Effector memory CD8-positive, alpha-beta T cell (primary cell): ENCODE results near the gene PEX10.

Source experiments
- ATAC-seq: fragments of 150-1000 bp; cut with Tn5 transposase; replicated peaks from 2 replicates; pipeline ENCODE4 v1.10.0; 2021; ENCODE audit warnings: mild to moderate bottlenecking, moderate library complexity
- DNase-seq, 3 experiments: peaks; one replicate each; pipeline ENCODE4 v3.0.0; 2021
- H3K27ac Mint-ChIP-seq, 2 donors: one replicate each; pipeline ENCODE4 v1.8.0; 2022; ENCODE audit warnings: mild to moderate bottlenecking in 2 of 2, mixed read lengths in 2 of 2, moderate library complexity in 2 of 2
- H3K27me3 Mint-ChIP-seq, 2 donors: one replicate each; pipeline ENCODE4 v1.8.0; 2022; ENCODE audit warnings: mixed read lengths in 2 of 2
- H3K36me3 Mint-ChIP-seq: one replicate; pipeline ENCODE4 v1.8.0; 2022; ENCODE audit warnings: mild to moderate bottlenecking, moderate library complexity, mixed read lengths; ENCODE audit not compliant: insufficient read depth
- H3K4me1 Mint-ChIP-seq, 2 donors: one replicate each; pipeline ENCODE4 v1.8.0; 2022; ENCODE audit warnings: low read depth in 2 of 2, mixed read lengths in 2 of 2
- H3K4me3 Mint-ChIP-seq, 2 donors: one replicate each; pipeline ENCODE4 v1.8.0; 2022; ENCODE audit warnings: mild to moderate bottlenecking in 2 of 2, mixed read lengths in 2 of 2, moderate library complexity in 2 of 2
- H3K9me3 Mint-ChIP-seq, 2 donors: one replicate each; pipeline ENCODE4 v1.8.0; 2022; ENCODE audit warnings: mixed read lengths in 2 of 2

The PEX10 gene

DNA sequence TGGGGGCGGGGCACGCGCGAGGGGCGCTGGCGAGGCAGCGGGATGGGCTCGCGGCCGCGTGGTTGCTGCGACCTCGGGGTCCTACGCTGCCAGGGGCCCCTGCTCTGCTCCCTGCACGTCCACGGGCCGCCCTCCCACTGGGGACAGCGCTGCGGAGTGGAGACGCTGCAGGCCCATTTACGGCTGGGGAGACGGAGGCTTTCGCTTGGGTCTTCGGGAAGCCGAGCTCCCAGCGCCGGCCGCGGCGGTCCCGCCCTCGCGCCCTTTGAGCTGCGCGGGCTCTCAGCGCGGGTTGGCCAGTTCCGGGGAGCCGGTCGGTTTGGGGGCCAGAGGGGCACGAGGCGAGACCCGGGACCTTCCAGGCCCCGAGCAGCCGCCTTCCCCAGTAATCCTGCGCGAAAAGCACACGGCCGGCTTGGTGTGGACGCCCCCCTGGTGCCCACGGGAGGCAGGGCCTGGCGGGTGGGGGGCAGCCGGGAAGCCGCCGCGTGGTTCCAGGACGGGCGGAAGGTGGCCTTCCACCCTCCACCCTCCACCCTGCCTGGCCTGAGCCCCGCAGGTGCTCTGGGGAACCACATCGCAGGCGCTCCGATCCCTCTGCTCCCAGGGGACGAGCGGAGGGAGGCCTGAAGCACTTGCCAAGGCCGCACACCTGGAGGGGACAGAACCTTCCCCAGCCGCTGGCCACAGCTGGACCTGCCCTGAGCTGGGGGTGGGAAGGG is 570 bp upstream of the PEX10 start:
- Mint-ChIP-seq H3K4me1 (peaks cover 30 to 33% of the 10 kb centered on the region in 2 donors), H3K9me3 (no peaks in the 10 kb centered on the region), H3K27ac (peak overlapping the region in 1 of 2 donors; percentile 88), H3K4me3 (peak overlapping the region; percentile 94 to 96), H3K27me3 (no peaks in the 10 kb centered on the region), H3K36me3 (peaks cover 18% of the 10 kb centered on the region)
- ATAC-seq (peak; percentile 34), DNase-seq (no peak)

DNA sequence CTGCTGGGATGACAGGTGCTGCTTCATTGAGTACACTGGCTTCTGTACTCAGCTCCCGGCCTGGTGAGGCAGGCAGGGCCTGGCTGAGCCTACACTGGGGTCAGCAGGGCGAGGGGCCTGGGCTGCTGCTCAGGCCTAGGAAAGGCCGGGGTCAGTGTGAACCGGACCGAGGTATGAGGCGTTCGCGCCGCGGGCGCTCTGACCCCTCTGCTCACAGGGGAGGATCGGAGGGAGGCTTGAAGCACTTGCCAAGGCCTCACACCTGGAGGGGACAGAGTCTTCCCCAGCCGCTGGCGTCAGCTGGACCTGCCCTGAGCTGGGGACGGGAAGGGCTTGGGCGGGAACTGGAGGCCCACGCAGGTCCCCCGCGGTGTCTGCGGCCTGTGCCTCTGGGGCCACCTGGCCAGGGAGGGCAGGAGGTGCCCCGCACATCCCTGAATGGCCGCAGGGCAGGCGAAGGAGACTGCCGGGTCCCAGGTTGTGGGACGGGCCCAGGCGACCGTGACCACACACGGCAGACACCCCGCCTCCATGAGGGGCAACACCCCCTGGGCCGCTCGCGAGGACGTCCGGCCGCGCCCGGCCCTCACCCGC is 466 bp downstream of the PEX10 start:
- Mint-ChIP-seq H3K4me1 (peaks cover 25 to 33% of the 10 kb centered on the region in 2 donors), H3K36me3 (peaks cover 17% of the 10 kb centered on the region), H3K27me3 (no peaks in the 10 kb centered on the region), H3K4me3 (peak overlapping the region; percentile 84 to 94), H3K9me3 (no peaks in the 10 kb centered on the region), H3K27ac (peak overlapping the region in 1 of 2 donors; percentile 88)
- DNase-seq (no peak), ATAC-seq (peak; percentile 40)

DNA sequence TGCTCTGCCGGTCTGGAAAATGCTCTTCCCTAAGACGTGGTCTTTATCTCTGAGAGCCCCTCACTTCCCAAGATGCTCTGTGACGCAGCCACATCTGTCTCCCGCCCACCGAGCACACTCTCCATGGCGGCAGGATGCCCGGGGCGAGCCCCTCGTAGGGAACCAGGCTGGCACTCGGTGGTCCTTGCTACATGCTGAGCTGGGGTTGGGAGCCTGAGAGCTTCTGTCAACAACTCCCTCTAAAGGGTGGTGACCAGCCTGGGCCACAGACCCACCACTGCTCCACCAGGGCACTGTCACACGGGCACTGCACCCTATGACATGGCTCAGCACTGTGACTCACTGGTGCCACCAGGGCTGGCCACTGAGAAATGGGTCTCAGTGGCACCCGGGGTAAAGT is 2.6 kb downstream of the PEX10 start:
- ATAC-seq, result no peak
- Mint-ChIP-seq H3K4me3 (no peak overlapping the region), H3K27me3 (no peaks in the 10 kb centered on the region), H3K27ac (peak overlapping the region; percentile 62), H3K4me1 (peaks cover 10 to 20% of the 10 kb centered on the region in 2 donors), H3K36me3 (peaks cover 20% of the 10 kb centered on the region), H3K9me3 (no peaks in the 10 kb centered on the region)
- DNase-seq, result no peak

DNA sequence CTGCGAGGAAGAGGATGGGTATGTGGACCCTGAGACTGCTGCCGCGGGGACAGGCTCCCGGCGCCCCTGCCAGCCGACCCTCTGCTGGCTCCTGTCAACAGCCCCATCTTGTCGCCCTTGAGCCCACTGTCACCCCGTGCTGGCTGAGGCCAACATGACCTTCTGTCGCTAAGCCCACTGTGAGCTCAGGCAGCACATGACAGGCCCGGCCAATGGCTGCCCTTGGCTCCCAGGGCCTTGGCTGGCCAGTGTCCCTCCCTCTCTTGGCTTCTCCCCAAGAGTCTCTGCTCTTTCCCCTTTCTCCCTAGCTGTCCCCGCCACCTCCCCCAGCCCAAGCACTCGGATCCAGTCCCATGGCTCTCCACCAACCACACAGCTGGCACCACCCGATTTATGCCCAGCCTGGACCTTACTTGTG is 3.5 kb downstream of the PEX10 start:
- peaks cover 1 to 12% of the 10 kb centered on the region in 2 donors for H3K4me1 Mint-ChIP-seq
- H3K27me3 Mint-ChIP-seq, result no peaks in the 10 kb centered on the region
- ATAC-seq (no peak), DNase-seq (no peak)
- peak overlapping the region in 1 of 2 donors; percentile 62 for H3K27ac Mint-ChIP-seq
- no peaks in the 10 kb centered on the region for H3K9me3 Mint-ChIP-seq
- no peak overlapping the region for H3K4me3 Mint-ChIP-seq
- peaks cover 16% of the 10 kb centered on the region for H3K36me3 Mint-ChIP-seq

DNA sequence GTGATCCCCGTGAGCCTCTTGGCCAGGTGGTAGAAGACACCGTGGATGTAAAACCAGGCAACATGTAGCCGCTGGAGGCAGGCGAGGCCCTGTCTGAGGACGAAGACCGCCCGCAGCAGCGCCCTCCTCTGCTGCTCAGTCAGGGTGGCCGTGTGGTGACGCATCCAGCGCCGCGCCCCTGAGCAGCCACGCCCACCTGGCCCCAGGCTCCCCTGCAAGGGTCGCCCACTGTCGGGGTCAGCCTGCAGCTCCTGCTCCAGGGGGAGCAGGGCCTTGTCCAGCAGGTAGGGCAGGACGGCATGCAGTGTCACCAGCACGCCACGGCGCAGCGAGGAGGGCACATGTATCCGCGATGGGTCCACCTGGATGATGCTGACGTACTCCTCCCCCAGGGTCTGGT is 3.9 kb downstream of the PEX10 start:
- no peaks in the 10 kb centered on the region for H3K27me3 Mint-ChIP-seq
- ATAC-seq, result no peak

DNA sequence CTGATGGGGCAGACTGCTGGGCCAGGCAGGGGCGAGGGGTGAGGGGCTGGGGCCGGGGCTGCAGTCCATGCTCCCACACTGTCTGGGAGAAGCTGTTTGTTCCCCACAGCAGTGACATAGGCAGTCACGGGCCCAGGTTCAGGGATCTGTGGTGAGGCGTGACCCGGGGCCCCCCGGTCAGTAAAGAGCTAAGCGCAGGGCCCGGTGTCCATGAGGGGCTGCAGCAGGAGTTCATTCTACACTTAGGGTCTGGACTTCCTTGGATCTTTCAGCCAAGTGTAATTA is 4.4 kb downstream of the PEX10 start:
- Mint-ChIP-seq H3K27me3 (no peaks in the 10 kb centered on the region), H3K4me1 (peaks cover 0 to 11% of the 10 kb centered on the region in 2 donors), H3K4me3 (no peak overlapping the region), H3K36me3 (peaks cover 20% of the 10 kb centered on the region), H3K9me3 (no peaks in the 10 kb centered on the region), H3K27ac (peak overlapping the region in 1 of 2 donors; percentile 69)
- no peak for DNase-seq
- ATAC-seq, result no peak

More for the DNA sequence above, 3.9 kb downstream of the PEX10 start:
- H3K4me3 Mint-ChIP-seq, result no peak overlapping the region
- H3K4me1 Mint-ChIP-seq, result peaks cover 0 to 10% of the 10 kb centered on the region in 2 donors
- H3K27ac Mint-ChIP-seq, result no peak overlapping the region
- H3K9me3 Mint-ChIP-seq, result no peaks in the 10 kb centered on the region
- DNase-seq, result no peak
- peaks cover 17% of the 10 kb centered on the region for H3K36me3 Mint-ChIP-seq

DNA sequence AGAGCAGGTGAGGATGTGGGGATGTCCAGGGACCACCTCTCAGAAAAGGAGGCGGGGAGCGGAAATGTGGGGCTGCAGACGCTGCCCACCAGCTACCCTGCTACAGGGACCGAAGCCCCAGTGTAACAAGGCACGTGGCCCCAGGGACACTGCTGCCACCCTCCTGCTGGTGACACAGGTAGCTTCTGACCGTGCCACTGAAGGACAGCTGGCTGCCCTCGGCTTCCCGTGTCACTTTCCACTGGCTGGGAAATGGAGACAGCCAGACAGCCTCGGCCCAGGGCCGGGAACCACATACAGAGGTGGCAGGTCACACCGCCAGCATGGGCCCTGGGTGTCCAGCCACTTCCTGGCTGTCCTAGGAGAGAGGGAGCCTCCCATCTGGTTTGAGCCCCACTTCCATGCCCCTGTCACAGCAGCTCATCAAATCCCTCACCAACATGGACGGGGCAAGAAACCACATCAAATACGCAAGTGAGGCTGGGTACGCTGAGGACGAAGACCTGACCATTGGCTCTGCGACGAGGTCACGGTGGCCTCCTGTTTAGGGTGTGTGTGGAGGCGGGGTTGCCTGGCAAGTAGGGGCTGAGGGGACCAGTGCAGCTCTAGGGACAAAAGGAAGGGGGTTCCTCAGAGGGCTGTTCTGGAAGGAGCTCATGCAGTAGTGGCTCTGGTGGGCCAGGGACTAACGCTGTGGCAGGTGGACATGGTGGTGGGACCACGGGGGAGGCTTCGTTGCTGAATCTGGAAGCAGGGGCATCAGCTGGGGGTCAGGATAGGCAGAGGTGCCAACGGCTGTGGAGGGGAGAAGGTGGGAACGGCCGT is 5.0 kb downstream of the PEX10 start:
- Mint-ChIP-seq H3K36me3 (peaks cover 26% of the 10 kb centered on the region), H3K27me3 (no peaks in the 10 kb centered on the region), H3K4me1 (peaks cover 0 to 11% of the 10 kb centered on the region in 2 donors), H3K9me3 (no peaks in the 10 kb centered on the region), H3K4me3 (no peak overlapping the region), H3K27ac (peak overlapping the region in 1 of 2 donors; percentile 69)
- DNase-seq (no peak), ATAC-seq (no peak)

DNA sequence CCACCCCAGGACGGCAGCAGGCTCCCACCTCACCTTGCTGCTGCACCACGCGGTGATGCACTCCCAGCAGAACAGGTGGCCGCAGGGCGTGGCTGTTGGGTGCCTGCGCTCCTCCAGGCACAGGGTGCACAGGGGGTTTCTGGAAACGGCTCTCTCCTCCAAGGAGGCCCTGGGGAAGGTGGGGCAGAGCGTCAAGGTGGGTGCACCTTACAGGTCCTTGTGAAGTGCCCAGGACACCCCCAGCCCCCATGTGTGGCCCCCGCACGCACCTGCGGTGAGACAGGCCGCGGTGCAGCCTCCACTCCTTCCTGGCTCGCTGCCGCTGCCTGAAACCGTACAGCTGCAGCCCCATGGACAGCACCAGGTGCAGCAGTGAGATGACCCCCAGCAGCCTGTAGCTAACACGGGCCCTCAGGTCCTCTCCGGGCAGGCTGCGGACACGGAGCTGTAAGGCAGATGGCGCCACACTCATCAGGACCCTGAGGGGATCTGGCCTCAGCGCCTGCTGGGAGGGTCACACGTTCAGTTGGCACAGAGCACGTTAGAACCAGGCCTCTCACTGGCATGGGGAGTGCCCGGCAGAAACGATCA is 5.8 kb downstream of the PEX10 start:
- H3K27me3 Mint-ChIP-seq, result no peaks in the 10 kb centered on the region
- peaks cover 33% of the 10 kb centered on the region for H3K36me3 Mint-ChIP-seq
- H3K27ac Mint-ChIP-seq, result peak overlapping the region in 1 of 2 donors; percentile 69
- no peak for ATAC-seq
- H3K9me3 Mint-ChIP-seq, result no peaks in the 10 kb centered on the region
- DNase-seq, result no peak
- no peak overlapping the region for H3K4me3 Mint-ChIP-seq
- H3K4me1 Mint-ChIP-seq, result peaks cover 2 to 9% of the 10 kb centered on the region in 2 donors

DNA sequence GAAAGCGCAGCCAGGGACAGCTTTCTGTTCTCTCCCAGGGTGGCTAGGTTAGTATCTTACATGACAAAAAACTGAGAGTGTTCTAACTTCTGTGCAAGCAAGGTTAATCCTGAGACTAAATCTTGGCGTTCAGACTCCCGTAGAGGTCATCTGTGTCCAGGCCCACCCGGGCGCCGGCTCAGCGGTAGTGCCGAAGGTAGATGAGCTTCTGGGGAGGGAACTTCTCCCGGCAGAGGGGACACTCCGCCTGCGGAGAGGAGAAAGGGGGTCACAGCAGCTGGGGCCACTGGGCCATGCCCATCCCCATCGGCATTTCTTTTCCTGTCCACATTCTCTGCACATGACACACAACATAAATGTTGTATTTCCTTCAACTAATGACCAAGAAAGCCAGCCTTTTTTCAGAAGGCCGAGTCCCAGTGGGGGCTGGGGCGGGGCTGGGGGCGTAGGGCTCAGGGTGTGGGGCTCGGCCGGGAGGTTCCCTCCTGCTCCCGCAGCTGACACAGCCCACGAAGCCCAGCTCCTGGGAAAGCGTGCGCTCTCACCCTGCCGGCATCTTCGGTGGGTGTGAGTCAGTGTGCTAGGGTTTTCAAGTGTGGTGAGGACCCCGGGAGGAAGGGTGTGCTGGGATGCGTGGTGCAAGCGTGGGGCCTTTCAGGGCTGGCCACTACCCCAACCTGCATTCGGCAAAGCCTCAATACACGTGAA is 6.6 kb downstream of the PEX10 start:
- Mint-ChIP-seq H3K27me3 (no peaks in the 10 kb centered on the region), H3K4me3 (no peak overlapping the region), H3K4me1 (peaks cover 5 to 12% of the 10 kb centered on the region in 2 donors), H3K9me3 (no peaks in the 10 kb centered on the region), H3K27ac (no peak overlapping the region), H3K36me3 (peaks cover 37% of the 10 kb centered on the region)
- DNase-seq, result no peak
- ATAC-seq, result no peak

DNA sequence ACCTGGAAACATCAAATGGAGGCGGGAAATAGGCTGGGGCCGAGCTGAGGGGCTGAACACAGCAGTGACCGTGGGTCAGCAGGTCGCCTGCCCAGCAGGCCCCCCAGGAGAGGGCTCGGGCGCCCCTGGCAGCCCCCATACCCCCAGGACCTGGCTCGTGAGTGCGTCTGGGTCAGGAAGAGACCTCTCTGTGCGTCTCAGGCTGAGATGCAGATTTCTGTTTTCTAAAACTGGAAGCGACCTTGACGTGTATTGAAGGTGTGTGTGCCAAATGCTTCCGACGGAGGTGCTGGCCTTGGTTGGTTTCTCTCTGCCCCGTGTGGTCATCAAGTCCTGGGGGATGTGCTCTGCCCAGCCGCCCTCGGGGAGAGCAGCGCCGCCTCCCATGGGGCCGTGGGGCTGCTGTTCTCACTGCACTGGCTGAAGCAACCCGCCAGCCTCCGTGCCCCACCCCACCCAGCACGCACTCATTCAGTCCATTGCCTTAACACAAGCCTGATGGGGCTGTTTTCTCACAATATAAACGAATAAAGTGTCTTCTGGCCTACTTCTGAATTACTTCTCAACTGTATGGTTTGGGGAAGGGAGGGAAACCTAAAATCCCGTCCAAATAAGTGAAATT is 7.4 kb downstream of the PEX10 start:
- Mint-ChIP-seq H3K27me3 (no peaks in the 10 kb centered on the region), H3K36me3 (peaks cover 42% of the 10 kb centered on the region), H3K9me3 (no peaks in the 10 kb centered on the region), H3K4me3 (no peak overlapping the region), H3K27ac (no peak overlapping the region), H3K4me1 (peaks cover 9% of the 10 kb centered on the region in 2 donors)
- ATAC-seq (no peak), DNase-seq (no peak)

DNA sequence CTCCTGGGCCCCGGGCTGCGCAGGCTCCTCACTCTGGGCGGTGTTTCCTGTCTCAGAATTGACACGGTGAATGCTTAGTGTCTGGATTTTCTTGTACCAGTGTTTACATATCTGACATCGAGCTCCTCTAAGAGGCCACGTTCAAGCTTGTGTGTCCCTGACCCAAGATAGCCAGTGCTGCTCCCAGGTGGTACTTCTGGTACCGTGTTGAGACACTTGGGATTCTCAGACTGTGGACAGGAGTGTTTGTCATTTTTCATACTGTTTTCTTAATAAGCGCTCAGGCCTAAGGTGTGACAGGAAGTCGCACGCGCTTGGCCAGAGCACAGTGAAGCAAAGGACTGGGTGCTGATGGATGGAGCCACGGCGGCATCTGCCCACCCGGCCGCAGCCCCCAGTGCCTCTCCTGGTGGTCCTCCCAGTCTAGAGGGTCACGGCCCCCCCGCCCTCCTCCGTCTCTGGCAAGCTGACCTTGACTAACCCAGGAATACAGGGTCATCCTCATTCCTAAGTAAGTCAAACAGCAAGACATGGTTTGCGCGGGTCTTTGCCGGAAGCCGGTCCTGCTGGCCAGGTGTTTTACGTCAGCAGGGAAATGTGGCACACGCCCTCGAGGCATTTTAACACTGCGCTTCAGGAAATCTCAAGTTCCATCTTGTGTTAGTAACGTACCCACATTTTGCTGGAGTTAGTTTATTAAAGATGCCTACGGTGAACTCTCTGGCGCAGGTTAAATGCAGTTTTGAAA is 8.0 kb downstream of the PEX10 start:
- H3K4me1 Mint-ChIP-seq, result peaks cover 10 to 11% of the 10 kb centered on the region in 2 donors
- no peak overlapping the region for H3K4me3 Mint-ChIP-seq
- H3K27me3 Mint-ChIP-seq, result no peaks in the 10 kb centered on the region
- H3K36me3 Mint-ChIP-seq, result peaks cover 46% of the 10 kb centered on the region
- no peak for ATAC-seq
- no peak overlapping the region for H3K27ac Mint-ChIP-seq
- no peaks in the 10 kb centered on the region for H3K9me3 Mint-ChIP-seq
- DNase-seq, result no peak

DNA sequence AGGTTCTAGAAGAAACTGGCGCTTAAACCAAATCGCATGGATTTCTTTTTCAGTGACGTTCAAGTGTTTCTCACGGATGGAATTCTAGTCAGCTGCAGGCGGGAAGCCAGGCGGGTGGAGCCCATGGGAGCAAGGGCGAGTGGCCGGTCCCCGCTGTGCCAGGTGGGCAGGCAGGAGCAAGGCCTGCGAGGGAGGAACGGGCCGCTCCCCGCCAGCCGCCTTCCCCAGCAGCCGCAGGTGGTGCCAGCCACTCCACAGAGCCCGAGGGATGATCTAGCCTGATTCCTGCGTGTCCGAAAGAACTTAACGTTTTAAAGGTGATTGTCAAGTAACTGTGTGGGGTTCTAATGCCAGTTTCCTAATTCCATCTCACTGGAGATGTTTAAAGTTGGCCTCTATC is 9.1 kb downstream of the PEX10 start:
- H3K4me3 Mint-ChIP-seq, result no peak overlapping the region
- DNase-seq (no peak), ATAC-seq (no peak)
- no peaks in the 10 kb centered on the region for H3K9me3 Mint-ChIP-seq
- H3K27ac Mint-ChIP-seq, result no peak overlapping the region
- peaks cover 12% of the 10 kb centered on the region in 2 donors for H3K4me1 Mint-ChIP-seq
- H3K36me3 Mint-ChIP-seq, result peaks cover 50% of the 10 kb centered on the region
- no peaks in the 10 kb centered on the region for H3K27me3 Mint-ChIP-seq
